HFF-Myc (cell line): ENCODE results near the gene CREB3L2.

Experiments
- DNase-seq: peaks from one replicate; pipeline ENCODE4 v3.0.0-alpha.2; 2011; ENCODE audit warnings: low read depth; ENCODE audit errors: extremely low read depth
- H3K4me3 ChIP-seq: replicated peaks from 2 replicates; pipeline ENCODE4 v1.5.1; 2011; ENCODE audit warnings: low read depth, mild to moderate bottlenecking, control low read depth, low read length
- TF ChIP-seq, protein P1 (sequence below): IDR thresholded peaks from 2 replicates; pipeline ENCODE4 v1.5.1; 2012; ENCODE audit warnings: mild to moderate bottlenecking, low read depth, low read length, control low read depth; ENCODE audit errors: missing control alignments

CREB3L2 gene

DNA sequence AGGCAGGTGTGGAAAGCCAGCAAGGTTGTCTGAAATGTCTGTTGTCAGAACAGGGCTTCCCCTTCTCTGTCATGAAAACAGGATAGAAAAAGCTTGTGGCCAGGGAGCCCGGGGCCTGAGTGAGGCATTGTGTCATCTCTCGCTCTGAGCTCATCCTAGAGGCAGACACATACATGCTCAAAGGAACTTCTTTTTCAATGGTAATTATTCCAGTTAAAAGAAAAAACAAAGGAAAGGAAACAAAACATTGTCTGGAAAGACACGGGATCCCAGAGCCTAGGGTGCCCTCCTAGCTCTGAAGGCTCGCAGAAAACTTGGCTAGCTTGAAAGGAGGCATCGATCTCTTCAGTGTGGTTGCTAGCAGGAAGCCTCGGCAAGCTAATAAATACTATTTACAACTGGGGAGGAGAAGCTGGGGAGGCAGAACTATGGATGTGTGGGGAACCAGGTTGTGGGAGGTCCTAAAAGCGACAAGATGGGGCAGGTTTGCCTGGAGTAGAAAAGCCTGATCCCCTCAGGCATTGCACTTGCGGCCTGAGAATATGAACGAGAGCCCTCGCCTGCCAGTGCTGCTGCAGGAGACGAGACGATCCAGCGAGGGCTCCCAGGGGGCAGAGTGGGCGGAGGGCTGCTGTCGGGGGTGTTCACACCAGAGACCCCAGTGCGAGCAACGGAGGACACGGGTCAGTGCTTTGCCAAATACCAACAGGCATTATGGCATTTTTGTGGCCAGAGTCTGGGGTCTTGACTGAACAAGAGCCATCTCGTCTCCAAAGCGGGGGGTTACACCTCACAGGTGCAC lies 122.3 kb downstream of the CREB3L2 start:
- TF ChIP-seq, protein P1, sequence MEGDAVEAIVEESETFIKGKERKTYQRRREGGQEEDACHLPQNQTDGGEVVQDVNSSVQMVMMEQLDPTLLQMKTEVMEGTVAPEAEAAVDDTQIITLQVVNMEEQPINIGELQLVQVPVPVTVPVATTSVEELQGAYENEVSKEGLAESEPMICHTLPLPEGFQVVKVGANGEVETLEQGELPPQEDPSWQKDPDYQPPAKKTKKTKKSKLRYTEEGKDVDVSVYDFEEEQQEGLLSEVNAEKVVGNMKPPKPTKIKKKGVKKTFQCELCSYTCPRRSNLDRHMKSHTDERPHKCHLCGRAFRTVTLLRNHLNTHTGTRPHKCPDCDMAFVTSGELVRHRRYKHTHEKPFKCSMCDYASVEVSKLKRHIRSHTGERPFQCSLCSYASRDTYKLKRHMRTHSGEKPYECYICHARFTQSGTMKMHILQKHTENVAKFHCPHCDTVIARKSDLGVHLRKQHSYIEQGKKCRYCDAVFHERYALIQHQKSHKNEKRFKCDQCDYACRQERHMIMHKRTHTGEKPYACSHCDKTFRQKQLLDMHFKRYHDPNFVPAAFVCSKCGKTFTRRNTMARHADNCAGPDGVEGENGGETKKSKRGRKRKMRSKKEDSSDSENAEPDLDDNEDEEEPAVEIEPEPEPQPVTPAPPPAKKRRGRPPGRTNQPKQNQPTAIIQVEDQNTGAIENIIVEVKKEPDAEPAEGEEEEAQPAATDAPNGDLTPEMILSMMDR, result no peak
- H3K4me3 ChIP-seq, result no peak overlapping the region
- no peak for DNase-seq

- H3K4me3 ChIP-seq, result no peak overlapping the region
- no peak for DNase-seq
- TF ChIP-seq, protein P1, result no peak
Observed at GRCh38 chr7:137878333-137878961, 123.4 kb downstream of the CREB3L2 start.

DNA sequence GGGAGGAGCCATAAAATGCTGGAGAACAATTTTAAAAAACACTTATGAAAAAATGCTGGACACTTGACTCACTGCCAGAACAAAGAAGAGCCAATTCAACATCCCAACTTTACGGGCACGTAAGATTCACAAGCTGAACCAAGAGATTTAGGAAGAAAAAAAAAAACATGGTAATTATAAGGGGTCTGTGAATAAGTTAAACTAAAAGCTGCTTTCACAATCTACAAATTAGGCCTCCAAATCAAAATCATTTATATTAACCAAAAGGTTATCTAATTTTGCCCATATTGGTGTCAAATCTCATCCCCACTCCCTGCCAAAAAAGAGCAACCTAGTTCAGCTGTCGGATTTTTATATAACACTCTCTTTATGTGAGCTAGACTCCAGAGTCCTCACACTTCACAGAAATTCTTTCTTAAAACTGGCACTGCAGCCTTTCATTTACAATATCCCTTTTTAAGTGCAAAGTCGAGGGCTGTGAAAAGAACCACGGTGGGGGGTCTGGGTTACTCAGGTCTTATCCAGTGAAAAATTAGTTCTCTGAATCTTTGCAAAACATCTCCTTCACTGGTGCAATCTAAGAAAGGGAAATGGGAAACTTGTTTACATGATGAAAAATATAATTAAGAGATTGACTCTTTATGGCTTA lies 124.7 kb downstream of the CREB3L2 start:
- DNase-seq, result no peak
- TF ChIP-seq, protein P1, result no peak
- H3K4me3 ChIP-seq, result no peak overlapping the region

DNA sequence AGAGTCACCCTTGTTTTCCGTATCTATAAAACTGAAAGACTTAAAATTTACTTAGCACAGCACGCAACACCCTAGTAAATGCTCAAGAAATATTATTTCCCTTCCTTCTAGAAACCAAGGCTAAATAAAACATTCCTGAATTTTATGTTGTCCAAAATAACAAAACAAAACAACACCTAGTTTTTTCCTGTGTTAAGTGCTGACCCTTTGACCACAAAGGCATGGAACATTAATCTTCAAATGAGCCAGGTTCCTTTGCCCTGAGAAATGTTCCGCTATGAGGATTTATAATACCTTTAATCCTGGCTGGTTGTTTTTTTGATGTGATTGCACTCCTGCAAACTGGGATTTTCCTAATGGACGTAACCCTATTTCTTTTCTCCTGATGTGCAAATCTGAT lies 126.1 kb downstream of the CREB3L2 start:
- no peak overlapping the region for H3K4me3 ChIP-seq
- DNase-seq, result no peak
- TF ChIP-seq, protein P1, result no peak

- TF ChIP-seq, protein P1, result no peak
- no peak for DNase-seq
- H3K4me3 ChIP-seq, result no peak overlapping the region
Observed at GRCh38 chr7:137873979-137874777, 127.7 kb downstream of the CREB3L2 start.

GRCh38 chr7:137873524-137873923 lies 128.4 kb downstream of the CREB3L2 start:
- TF ChIP-seq, protein P1, result no peak
- no peak overlapping the region for H3K4me3 ChIP-seq
- no peak for DNase-seq
